ENCODE results near the gene MT4.

MT4 gene

DNA sequence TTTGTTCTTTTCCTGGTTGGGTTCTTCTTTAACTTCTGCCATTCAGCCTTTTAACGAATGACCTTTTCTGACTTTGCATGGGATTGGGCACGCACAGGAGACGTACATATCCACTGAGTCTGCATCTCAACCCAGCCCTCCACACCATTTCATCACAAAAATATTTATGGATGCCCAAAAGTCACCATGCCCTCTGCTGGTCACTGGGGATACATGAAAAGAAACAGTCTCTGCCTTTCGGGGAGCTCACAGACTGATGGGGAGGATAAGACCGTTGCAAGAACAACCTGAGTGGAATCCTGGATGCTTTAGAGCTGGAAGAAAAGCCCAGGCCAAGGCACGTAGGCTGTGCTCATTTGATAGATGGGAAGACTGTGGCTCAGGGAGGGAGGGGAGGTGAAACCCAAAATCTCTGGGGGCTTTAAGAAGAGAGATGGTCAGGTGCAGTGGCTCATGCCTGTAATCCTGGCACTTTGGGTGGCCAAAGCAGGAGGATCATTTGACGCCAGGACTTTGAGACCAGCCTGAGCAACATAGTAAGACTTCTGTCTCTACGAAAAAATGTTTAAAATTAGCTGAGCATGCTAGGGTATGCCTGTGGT is 35.6 kb downstream of the MT4 start:
- TF ChIP-seq SIN3A (IDR thresholded peaks at IDR 0.05; ENCODE audit: borderline replicate concordance, insufficient read depth, low read length) = no peak
- TF ChIP-seq, protein P1, sequence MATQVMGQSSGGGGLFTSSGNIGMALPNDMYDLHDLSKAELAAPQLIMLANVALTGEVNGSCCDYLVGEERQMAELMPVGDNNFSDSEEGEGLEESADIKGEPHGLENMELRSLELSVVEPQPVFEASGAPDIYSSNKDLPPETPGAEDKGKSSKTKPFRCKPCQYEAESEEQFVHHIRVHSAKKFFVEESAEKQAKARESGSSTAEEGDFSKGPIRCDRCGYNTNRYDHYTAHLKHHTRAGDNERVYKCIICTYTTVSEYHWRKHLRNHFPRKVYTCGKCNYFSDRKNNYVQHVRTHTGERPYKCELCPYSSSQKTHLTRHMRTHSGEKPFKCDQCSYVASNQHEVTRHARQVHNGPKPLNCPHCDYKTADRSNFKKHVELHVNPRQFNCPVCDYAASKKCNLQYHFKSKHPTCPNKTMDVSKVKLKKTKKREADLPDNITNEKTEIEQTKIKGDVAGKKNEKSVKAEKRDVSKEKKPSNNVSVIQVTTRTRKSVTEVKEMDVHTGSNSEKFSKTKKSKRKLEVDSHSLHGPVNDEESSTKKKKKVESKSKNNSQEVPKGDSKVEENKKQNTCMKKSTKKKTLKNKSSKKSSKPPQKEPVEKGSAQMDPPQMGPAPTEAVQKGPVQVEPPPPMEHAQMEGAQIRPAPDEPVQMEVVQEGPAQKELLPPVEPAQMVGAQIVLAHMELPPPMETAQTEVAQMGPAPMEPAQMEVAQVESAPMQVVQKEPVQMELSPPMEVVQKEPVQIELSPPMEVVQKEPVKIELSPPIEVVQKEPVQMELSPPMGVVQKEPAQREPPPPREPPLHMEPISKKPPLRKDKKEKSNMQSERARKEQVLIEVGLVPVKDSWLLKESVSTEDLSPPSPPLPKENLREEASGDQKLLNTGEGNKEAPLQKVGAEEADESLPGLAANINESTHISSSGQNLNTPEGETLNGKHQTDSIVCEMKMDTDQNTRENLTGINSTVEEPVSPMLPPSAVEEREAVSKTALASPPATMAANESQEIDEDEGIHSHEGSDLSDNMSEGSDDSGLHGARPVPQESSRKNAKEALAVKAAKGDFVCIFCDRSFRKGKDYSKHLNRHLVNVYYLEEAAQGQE (IDR thresholded peaks at IDR 0.05; ENCODE audit: insufficient read depth in 1 of 2, low read depth in 2 of 2, low read length in 2 of 2) = no peak
- no peak for TF ChIP-seq TAF1 (IDR thresholded peaks at IDR 0.05; ENCODE audit: borderline replicate concordance, insufficient read depth, low read length)
- no peak for TF ChIP-seq FOXP2 (optimal IDR thresholded peaks at IDR 0.05; ENCODE audit: borderline replicate concordance, extremely low read depth, extremely low read length, insufficient read depth)
- TF ChIP-seq POLR2AphosphoS5 (IDR thresholded peaks at IDR 0.05; ENCODE audit: low read depth, low read length) = no peak

DNA sequence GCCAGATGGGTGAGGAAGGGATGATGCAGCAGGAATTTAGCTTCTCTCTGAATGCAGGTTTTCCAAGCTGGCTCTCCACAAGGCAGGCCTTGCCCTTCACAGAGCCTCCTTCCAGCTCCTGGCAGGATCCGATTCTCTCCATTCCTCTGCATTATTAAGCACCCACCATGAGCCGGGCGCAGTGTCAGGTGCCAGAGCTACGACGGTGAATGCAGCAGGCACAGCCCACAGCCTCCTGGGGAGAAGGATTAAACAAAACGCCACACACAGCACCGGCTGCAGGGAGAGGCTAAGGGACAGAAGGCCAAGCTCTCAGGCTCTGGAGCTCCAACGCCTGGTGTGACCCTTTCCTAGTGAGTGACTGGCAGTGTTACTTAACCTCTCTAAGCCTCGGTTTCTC is 36.5 kb downstream of the MT4 start:
- no peak for TF ChIP-seq POLR2AphosphoS5 (IDR thresholded peaks at IDR 0.05; ENCODE audit: low read depth, low read length)
- TF ChIP-seq SIN3A (IDR thresholded peaks at IDR 0.05; ENCODE audit: borderline replicate concordance, insufficient read depth, low read length) = no peak
- TF ChIP-seq, protein P1 (IDR thresholded peaks at IDR 0.05; ENCODE audit: insufficient read depth in 1 of 2, low read depth in 2 of 2, low read length in 2 of 2) = no peak
- TF ChIP-seq FOXP2 (optimal IDR thresholded peaks at IDR 0.05; ENCODE audit: borderline replicate concordance, extremely low read depth, extremely low read length, insufficient read depth) = no peak
- TF ChIP-seq TAF1 (IDR thresholded peaks at IDR 0.05; ENCODE audit: borderline replicate concordance, insufficient read depth, low read length) = no peak

DNA sequence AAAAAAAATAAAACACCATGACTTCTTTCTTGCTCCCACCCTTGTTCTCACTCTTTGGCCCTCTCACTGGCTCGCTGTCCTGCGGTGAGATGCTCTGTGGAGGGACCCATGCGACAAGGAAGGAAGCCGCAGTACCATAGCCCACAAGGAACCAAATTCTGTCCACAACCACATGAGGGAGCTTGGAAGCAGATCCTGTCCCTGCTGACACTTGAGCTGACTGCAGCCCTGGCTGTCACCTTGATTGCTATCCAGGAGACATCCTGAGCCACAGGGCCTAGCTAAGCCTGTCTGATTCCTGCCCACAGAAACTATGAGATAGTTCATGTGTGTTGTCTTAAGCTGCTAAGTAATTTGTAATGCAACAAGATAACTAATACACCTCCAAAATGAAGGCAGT is 38.7 kb downstream of the MT4 start:
- no peak for TF ChIP-seq SIN3A (IDR thresholded peaks at IDR 0.05; ENCODE audit: borderline replicate concordance, insufficient read depth, low read length)
- TF ChIP-seq POLR2AphosphoS5 (IDR thresholded peaks at IDR 0.05; ENCODE audit: low read depth, low read length) = no peak
- TF ChIP-seq, protein P1 (IDR thresholded peaks at IDR 0.05; ENCODE audit: insufficient read depth in 1 of 2, low read depth in 2 of 2, low read length in 2 of 2) = no peak
- no peak for TF ChIP-seq FOXP2 (optimal IDR thresholded peaks at IDR 0.05; ENCODE audit: borderline replicate concordance, extremely low read depth, extremely low read length, insufficient read depth)
- no peak for TF ChIP-seq TAF1 (IDR thresholded peaks at IDR 0.05; ENCODE audit: borderline replicate concordance, insufficient read depth, low read length)

DNA sequence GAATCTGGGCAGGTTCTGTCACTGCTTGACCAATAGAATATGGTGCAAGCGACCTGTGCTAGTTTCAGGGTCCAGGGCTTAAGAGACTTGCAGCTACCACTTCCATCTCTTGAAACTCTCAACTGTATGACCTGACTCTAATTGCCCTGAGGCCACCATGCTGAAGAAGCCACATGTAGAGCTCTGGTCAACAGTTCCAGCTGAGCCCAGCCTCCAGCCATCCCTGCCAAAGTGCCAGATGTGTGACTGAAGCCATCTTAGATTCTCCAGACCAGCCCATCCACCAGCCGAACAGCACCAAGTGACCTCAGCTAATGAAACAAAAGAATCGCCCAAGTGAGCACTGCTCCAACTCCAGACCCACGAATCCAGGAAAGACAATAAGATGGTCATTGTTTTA is 40.1 kb downstream of the MT4 start:
- TF ChIP-seq TAF1 (IDR thresholded peaks at IDR 0.05; ENCODE audit: borderline replicate concordance, insufficient read depth, low read length) (no peak), SIN3A (IDR thresholded peaks at IDR 0.05; ENCODE audit: borderline replicate concordance, insufficient read depth, low read length) (no peak), POLR2AphosphoS5 (IDR thresholded peaks at IDR 0.05; ENCODE audit: low read depth, low read length) (no peak)
- TF ChIP-seq, protein P1 (IDR thresholded peaks at IDR 0.05; ENCODE audit: insufficient read depth in 1 of 2, low read depth in 2 of 2, low read length in 2 of 2) = no peak

DNA sequence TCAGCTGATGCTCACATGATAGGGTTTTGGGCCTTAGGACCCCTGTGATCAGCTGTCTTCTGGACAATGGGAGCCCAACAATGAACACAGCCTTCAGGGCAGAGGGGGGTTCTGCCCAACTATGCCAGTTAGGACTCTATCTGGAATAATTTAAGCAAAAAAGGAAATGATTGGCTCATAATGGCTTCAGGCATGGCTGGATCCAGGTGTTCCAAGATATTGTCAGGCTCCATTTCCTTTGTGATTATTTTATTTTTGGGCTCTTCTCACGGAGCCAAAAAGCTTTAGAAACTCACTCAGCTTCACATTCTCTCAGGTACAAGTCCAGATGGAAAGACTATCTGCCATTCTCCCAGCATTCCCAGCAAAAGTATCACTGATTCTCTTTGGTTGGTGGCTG is 40.6 kb downstream of the MT4 start:
- TF ChIP-seq FOXP2 (optimal IDR thresholded peaks at IDR 0.05; ENCODE audit: borderline replicate concordance, extremely low read depth, extremely low read length, insufficient read depth) = no peak
- no peak for TF ChIP-seq SIN3A (IDR thresholded peaks at IDR 0.05; ENCODE audit: borderline replicate concordance, insufficient read depth, low read length)
- TF ChIP-seq TAF1 (IDR thresholded peaks at IDR 0.05; ENCODE audit: borderline replicate concordance, insufficient read depth, low read length) = no peak
- TF ChIP-seq, protein P1 (IDR thresholded peaks at IDR 0.05; ENCODE audit: insufficient read depth in 1 of 2, low read depth in 2 of 2, low read length in 2 of 2) = no peak
- no peak for TF ChIP-seq POLR2AphosphoS5 (IDR thresholded peaks at IDR 0.05; ENCODE audit: low read depth, low read length)

All from PFSK-1 (cell line).